ENCODE measurements around the gene FOXL3.

- no peak for TF ChIP-seq POLR2AphosphoS5 (IDR thresholded peaks at IDR 0.05; ENCODE audit: borderline replicate concordance, low read depth, low read length)
- TF ChIP-seq EZH2 (IDR thresholded peaks at IDR 0.05), result no peak
Observed at GRCh38 chr7:278081-278480, 11.9 kb upstream of the FOXL3 start.
